GM18519 (cell line): ENCODE measurements around the gene TRIM72.
"Not testable (repeated sequence)": the region's sequence is repeated elsewhere in the genome, so short reads cannot be mapped to it uniquely, and the experiment has no call there.

Experiments used
- ATAC-seq: cut with Tn5 transposase; IDR thresholded peaks from one replicate; pipeline ENCODE4 v1.9.1; 2021; ENCODE audit warnings: mild to moderate bottlenecking, moderate library complexity; ENCODE audit not compliant: unreplicated experiment, low FRiP score

TRIM72 gene

DNA sequence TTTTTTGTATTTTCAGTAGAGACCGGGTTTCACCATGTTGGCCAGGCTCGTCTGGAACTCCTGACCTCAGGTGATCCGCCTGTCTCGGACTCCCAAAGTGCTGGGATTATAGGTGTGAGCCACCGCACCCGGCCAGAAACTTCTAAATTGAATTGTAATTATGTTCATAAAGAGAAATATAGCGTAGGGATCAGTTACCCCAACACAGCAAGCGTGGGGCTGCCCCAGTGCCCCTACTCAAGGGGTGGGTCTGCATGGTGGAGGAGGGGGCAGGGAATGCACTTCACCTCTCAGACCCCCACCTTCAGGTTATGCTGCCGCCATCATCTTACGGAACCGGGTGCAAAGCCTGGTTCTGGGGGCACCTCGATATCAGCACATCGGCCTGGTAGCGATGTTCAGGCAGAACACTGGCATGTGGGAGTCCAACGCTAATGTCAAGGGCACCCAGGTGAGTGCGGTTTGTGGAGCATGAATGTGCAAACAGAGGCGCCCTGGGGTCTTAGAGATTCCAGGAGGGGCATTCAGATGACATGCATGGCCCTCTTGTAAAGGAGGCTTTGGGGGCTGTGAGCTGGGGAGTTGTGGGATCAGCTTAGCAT lies 63.8 kb downstream of the TRIM72 start:
- ATAC-seq = no peak

DNA sequence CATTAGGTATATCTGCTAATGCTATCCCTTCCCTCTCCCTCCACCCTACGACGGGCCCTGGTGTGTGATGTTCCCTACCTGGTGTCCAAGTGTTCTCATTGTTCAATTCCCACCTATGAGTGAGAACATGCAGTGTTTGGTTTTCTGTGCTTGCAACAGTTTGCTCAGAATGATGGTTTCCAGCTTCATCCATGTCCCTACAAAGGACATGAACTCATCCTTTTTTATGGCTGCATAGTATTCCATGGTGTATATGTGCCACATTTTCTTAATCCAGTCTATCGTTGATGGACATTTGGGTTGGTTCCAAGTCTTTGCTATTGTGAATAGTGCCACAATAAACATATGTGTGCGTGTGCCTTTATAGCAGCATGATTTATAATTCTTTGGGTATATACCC lies 64.9 kb downstream of the TRIM72 start:
- not testable (repeated sequence) for ATAC-seq
